Stimulated activated naive B cell treated with anti-CD40 and anti-IgM and Interleukin-4, amounts not matched to agents 10 μg/mL and 1 μg/mL and 100 μg/mL, for 72 hours (primary cell): ENCODE data around the gene CEACAM20.
"Not testable (repeated sequence)": the region's sequence is repeated elsewhere in the genome, so short reads cannot be mapped to it uniquely, and the experiment has no call there.

Experiments
- ATAC-seq, 2 donors: fragments of 150-1000 bp; cut with Tn5 transposase; replicated peaks; 2 replicates each; pipeline ENCODE4 v1.10.0; 2021; ENCODE audit warnings: moderate library complexity in 1 of 2
- DNase-seq: peaks from one replicate; pipeline ENCODE4 v3.0.0; 2021
- H3K27ac Mint-ChIP-seq: one replicate; pipeline ENCODE4 v1.8.0; 2022; ENCODE audit warnings: mild to moderate bottlenecking, mixed read lengths
- H3K27me3 Mint-ChIP-seq, 2 donors: one replicate each; pipeline ENCODE4 v1.8.0; 2022; ENCODE audit warnings: mixed read lengths in 2 of 2
- H3K36me3 Mint-ChIP-seq, 2 donors: one replicate each; pipeline ENCODE4 v1.8.0; 2022; ENCODE audit warnings: mixed read lengths in 2 of 2, mild to moderate bottlenecking in 1 of 2
- H3K4me1 Mint-ChIP-seq, 2 donors: one replicate each; pipeline ENCODE4 v1.8.0; 2022; ENCODE audit warnings: mixed read lengths in 2 of 2, mild to moderate bottlenecking in 1 of 2
- H3K4me3 Mint-ChIP-seq, 2 donors: one replicate each; pipeline ENCODE4 v1.8.0; 2022; ENCODE audit warnings: mild to moderate bottlenecking in 2 of 2, mixed read lengths in 2 of 2, moderate library complexity in 1 of 2
- H3K9me3 Mint-ChIP-seq, 2 donors: one replicate each; pipeline ENCODE4 v1.8.0; 2022; ENCODE audit warnings: mixed read lengths in 2 of 2, mild to moderate bottlenecking in 1 of 2

The CEACAM20 gene

GRCh38 chr19:44498988-44499387, 30.5 kb downstream of the CEACAM20 start:
- Mint-ChIP-seq H3K27me3 (peaks cover 0 to 4% of the 10 kb centered on the region in 2 donors), H3K9me3 (peaks cover 38 to 39% of the 10 kb centered on the region in 2 donors), H3K36me3 (peaks cover 57 to 68% of the 10 kb centered on the region in 2 donors), H3K27ac (no peak overlapping the region), H3K4me3 (peak overlapping the region; percentile 96 to 98), H3K4me1 (peaks cover 39 to 40% of the 10 kb centered on the region in 2 donors)
- ATAC-seq, result no peak
- DNase-seq, result no peak

DNA sequence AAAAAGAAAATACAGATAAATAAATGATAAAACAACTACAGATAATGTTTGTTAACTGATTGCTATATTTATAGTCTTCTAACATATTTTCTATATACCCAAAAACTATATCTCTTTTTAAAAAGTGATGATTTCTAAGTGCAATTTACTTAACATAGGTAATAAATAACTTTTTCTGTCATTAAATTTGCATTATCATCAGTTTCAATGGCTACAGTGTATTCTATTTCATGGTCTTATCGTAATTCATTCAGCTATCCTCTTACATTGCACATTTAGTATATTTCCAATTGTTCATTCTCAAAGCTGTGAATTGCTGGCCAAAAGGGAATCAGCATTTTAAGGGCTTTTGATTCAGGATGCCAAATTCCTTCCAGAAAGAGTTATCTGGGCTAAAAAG, 32.8 kb downstream of the CEACAM20 start:
- Mint-ChIP-seq H3K4me3 (no peak overlapping the region), H3K9me3 (peaks cover 47 to 56% of the 10 kb centered on the region in 2 donors), H3K4me1 (peaks cover 39 to 40% of the 10 kb centered on the region in 2 donors)

GRCh38 chr19:44476559-44477408, 52.7 kb downstream of the CEACAM20 start:
- DNase-seq, result no peak
- Mint-ChIP-seq H3K4me1 (no peaks in the 10 kb centered on the region), H3K9me3 (peaks cover 34 to 36% of the 10 kb centered on the region in 2 donors), H3K36me3 (peaks cover 80 to 89% of the 10 kb centered on the region in 2 donors), H3K27ac (peak overlapping the region; percentile 84), H3K27me3 (no peaks in the 10 kb centered on the region), H3K4me3 (peak overlapping the region in 1 of 2 donors; percentile 29)
- no peak for ATAC-seq

More for the DNA sequence above, 32.8 kb downstream of the CEACAM20 start:
- no peak overlapping the region for H3K27ac Mint-ChIP-seq
- no peak for DNase-seq
- H3K36me3 Mint-ChIP-seq, result peaks cover 80 to 91% of the 10 kb centered on the region in 2 donors
- H3K27me3 Mint-ChIP-seq, result no peaks in the 10 kb centered on the region
- no peak for ATAC-seq

GRCh38 chr19:44468730-44469129, 60.7 kb downstream of the CEACAM20 start:
- not testable (repeated sequence) for DNase-seq, H3K4me1 Mint-ChIP-seq, ATAC-seq, H3K27me3 Mint-ChIP-seq, H3K27ac Mint-ChIP-seq, H3K4me3 Mint-ChIP-seq
- H3K9me3 Mint-ChIP-seq, result peaks cover 56 to 61% of the 10 kb centered on the region in 2 donors
- peaks cover 40 to 47% of the 10 kb centered on the region in 2 donors for H3K36me3 Mint-ChIP-seq

DNA sequence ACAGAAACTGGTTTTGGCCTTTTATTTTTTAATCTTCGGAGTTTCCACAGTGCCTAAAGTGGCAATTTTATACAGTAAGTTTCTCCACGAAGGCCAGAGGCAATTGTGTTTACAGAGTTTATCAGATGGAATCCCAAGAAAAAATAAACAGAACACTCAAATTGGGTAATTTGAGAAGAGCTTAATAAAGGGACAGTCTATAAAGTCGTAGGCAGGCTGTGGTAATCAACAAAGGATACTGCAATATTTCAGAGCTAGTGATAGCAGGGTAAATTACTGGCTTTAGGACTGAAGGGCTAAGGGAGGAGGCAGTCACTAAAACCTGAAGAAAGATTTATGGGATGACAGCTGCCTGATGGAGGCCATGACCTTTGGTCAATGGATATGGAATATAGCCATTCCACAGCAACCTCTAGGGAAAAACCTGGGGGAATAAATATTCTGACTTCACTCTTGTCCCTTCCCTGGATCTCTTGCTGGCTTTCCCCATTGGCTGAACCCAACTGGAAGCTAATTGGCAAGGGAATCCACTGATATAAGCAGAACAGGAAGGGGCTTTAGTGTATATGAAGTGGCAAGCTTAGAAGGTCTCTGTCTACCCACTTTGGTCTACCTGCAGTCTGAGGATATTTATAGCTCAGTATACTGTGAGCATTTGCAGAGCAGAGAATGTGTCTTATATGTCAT, 66.7 kb downstream of the CEACAM20 start:
- H3K36me3 Mint-ChIP-seq, result peaks cover 12 to 15% of the 10 kb centered on the region in 2 donors
- ATAC-seq, H3K27me3 Mint-ChIP-seq, H3K4me3 Mint-ChIP-seq, DNase-seq, H3K27ac Mint-ChIP-seq, H3K4me1 Mint-ChIP-seq: not testable (repeated sequence)
- H3K9me3 Mint-ChIP-seq, result peaks cover 36 to 37% of the 10 kb centered on the region in 2 donors
